GM21723 (cell line): ENCODE results near the gene GALNT9.

ENCODE experiments used
- ATAC-seq: cut with Tn5 transposase; IDR thresholded peaks from one replicate; pipeline ENCODE4 v1.9.1; 2021; ENCODE audit warnings: mild to moderate bottlenecking, moderate library complexity; ENCODE audit not compliant: unreplicated experiment

The GALNT9 gene

DNA sequence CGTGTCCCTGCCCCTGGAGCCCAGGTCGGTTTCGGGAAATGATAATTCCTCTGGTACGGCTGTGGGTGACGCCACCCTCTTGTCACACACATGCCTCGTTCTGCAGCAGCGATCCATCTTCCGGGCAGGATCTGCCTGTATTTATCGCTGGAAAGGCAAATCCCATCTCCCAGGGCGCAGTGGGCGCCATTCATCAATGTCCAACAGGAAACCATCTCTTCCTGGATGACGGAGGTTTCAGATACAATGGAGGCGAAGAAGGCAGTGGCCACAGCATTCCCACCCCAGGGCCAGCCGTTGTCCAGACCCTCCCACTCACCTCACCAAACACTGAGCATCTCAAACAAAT, 110.9 kb downstream of the GALNT9 start:
- ATAC-seq = no peak

DNA sequence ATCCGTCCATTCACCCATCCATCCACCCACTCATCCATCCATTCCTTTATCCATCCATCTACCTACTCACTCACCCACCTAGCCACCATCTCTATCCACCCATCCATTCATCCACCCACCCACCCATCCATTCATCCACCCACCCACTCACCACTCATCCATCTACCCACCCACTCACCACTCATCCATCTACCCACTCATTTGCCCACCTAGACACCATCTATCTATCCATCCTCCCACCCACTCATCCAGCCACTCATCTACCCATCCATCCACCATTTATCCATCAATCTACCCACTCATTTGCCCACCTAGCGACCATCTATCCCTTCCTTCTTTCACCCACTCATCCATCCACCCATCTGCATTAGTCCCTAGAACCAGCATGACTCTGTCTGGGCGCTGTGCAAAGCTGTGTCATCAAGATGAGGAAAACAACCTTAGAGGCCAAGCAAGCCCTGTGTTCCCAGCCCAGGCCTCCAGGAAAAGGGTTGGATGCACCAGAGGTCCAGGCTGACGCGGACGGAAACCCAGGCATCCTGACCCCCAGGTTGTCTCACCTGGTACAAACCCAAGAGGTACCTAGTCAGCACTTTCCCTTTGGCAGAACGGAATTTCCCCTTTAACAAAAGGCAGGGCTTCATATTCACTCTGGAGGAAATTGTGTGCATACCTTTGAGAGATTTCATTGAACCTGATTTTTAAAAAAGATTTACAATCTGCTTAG, 111.4 kb downstream of the GALNT9 start:
- no peak for ATAC-seq

DNA sequence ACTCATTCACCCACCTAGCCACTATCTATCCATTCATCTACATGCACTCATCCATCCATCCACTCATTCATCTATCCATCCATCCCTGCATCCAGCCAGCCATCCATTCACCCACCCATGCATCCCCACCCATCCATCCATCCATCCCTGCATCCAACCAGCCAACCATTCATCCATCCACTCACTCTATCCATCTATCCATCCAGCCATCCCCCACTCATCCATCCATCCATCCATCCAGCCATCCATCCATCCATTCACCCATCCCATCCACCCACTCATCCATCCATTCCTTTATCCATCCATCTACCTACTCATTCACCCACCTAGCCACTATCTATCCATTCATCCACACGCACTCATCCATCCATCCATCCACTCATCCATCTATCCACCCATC, 112.0 kb downstream of the GALNT9 start:
- no peak for ATAC-seq

DNA sequence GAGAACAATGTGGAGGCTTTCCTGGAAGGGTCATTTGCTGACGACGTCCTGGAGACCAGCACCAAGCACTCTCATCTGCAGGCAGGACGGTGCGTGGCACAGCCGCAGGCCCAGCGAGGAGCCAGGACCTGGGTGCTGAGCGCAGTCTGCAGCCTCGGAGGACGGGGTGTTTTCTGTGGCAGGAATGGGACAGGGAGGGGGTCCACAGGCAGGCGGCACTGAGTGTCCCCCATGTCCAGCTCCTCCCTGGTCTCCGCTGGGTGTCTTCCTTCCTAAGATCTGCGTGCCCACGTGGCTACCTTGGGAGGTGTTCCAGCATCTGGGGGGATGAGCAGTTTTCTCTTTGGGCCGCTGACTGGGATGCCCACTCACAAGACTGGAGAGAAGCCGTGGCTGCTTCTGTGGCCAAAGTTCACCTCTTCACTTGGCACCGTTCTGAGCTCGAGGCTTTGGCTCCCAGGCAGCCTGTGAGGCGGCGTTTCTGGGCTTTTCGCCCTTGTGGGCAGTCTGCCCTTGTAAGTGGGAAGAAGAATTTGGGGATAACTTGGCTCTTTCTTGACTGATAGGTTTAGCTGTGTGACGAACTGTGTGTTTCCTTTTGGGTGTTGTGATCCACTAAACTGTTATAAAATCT, 112.9 kb downstream of the GALNT9 start:
- no peak for ATAC-seq

DNA sequence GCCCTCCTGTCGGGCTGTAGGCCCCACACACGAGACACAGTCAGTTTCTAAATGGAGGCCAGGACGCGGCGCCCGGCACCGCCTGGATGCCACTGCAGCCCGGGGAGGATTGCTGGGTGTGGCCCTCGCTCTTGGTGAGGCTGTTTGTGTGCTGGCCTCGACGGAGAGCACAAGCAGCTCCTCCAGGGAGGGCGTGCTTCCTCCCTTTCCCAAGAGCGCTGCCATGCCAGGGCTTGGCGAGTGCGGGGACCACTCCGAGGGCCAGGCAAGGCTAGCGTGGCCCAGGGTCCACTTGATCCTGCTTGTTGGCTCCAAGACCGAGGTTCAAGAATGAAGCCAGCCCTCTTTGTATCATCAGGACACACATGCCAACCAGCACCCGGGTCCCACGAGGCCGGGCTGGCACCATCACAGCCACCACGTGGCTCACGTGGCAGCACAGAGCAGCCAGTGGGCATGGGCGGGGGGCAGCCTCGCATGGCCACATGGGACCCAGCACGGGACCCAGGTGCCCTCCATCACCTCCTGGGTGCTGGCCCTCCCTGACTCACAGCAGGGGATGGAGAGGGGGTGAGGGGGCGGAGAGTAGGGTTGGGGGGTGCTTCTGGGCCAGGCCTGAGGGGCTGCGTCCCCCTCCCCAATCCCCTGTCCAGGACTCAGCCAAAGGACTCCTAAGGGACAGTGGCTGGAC, 113.9 kb downstream of the GALNT9 start:
- ATAC-seq = no peak

DNA sequence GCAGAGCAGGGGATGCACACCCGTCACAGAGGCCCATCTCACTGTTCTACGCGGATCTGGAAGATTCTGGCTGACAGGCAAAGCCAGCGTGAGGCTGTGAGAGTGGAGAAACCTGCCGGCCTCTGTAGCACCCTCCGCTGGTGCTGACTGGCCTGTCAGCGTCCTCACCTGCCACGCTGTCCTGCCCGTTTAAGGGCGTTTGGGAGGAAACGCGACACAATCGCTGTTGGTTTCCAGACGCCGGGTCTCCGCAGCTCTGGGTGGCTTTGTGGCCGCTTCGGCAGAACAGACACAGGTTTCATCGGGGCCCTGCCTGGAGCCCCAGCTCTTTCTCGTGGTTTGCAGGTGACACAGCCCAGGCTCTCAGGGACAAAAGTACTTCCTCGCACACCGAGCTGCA, 114.5 kb downstream of the GALNT9 start:
- no peak for ATAC-seq

DNA sequence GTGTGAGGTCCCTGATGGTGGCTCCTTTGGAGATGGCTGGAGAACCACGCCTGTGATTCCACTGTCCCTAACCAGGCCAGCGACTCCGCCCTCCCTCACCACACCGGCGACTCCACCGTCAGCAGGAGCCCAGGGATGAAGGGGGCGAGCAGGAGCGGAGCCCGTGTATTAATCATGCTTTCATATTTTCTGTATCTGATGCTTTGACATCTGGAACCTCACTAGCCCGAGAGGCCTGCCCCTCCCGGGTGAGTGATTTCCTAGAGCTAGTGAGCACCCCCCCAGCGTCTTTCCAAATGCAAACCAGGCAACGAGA, 115.3 kb downstream of the GALNT9 start:
- no peak for ATAC-seq

DNA sequence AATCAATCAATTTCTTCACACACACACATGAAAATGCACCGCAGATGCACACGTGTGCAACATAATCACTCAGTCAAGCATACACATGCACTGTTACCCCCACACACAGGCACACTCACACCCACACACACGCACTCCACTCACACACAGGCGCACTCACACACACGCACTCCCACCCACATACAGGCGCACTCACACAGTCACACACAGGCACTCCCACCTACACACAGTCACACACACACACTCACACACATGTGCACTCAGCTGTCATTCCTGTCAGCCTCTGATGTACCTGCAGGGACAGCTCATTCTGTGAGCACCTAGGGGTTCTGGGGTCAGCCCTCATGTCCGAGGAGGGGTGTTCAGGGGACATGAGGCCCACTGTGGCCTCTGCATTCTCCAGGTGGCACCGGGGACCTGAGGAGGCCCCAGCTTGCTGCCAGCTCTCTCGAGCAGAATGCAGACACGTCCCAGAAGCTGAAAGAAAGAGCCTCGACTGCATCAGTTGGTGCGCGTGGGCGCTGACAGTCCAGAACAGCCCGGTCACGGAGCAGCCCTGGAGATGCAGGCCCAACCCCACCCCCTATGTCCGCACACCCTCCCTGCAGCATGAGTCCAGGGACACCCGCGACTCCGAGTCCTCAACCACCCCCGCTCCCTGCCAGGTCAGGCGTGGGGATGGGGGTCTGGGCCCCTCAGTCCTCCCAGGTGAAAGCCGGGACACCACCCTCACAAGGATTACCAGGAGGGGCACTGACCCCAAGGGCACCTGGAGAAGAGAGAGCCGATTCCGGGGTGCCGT, 115.8 kb downstream of the GALNT9 start:
- ATAC-seq = no peak

DNA sequence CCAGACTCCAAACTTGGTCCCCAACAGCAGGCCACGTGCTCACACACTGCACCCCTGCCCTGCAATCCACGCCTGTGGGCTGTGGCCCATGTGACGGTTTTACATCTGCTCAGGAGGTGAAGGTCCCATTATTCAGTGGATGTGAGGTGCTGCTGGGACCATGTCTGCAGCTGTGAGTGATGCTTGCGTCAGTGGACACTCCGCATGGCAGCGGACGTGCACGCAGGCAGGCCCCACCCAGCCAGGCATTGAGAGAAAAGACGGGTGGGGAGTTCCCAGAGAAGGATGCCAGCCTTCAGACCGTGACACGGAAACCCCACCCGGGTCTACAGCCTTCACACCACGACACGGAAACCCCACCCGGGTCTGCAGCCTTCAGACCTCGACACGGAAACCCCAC, 117.6 kb downstream of the GALNT9 start:
- no peak for ATAC-seq

DNA sequence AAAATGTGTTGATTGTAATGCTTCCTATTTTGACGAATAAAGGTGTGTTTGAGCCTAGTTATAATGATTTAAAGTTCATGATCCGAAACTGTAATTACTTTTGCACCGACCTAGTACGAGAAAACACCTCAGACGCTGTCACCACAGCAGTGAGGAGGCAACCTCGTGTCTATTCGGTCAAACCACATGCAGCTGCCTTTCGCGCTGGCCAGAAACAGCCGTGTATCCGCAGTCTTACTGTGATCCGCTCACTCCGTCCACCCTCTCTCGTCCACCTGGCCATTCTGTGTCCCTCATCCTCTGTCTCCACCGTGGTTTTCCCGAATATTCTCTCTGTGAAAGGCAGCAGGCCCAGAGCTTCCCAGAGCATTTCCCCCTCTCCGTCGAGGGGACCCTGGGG, 118.1 kb downstream of the GALNT9 start:
- no peak for ATAC-seq

DNA sequence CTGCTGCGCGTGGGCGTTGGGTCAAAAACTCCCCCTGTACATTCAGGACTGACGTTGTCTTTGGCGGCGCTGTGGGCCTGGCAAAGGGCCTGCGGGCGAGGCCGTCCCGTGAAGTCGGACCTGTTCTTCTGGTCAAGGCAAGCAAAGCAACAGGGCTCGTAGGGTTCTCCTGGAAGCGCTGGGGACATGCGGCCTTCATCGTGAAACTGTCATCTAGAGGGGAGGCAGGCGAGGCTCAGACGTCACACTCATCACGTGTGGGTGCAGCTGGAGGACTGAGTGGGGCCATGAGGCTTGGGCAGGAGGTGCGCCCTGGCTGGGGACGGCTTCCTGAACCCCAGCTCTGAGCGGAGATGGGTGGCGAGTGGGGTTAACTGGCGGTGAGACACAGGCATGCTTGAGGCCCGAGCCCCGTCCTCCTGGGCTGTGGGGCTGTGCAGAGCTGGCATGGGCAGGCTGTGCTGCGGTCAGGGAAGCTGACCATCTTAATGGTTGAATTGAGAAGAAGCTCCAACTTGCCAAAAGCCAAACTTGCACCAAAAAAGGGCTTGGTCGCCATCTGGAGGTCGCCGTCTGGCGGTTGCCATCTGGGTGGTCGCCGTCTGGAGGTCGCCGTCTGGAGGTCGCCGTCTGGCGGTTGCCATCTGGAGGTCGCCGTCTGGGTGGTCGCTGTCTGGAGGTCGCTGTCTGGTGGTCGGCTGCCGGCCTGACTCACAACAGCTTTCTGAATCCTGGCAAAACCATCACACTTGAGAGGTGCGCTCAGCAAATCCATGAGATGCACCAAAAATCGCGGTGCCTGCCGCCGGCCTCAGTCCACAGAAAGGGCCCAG, 119.0 kb downstream of the GALNT9 start:
- no peak for ATAC-seq

DNA sequence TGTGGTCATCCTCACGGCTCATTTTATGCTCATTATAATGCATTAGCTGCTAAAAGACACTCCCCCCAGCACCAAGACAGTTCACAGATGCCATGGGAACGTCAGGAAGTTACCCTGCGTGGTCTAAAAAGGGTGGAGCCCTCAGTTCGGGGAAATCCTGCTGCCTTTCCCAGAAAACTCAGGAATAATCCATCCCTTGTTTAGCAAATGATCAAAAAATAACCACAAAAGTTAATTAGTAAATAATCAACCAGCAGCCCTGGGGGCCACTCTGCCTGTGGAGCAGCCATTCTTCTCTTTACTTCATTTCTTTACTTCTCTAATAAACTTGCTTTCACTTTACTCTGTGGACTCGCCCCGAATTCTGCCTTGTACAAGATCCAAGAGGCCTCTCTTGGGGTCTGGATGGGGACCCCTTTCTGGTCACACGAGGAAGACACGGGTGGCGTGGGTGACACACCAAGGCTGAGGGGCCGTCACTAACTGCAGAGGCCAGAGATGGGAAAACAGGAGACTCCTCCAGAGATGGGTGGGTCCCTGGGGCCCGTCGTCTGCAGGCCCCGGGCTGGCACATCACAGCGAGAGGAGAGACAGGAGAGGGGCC, 119.7 kb downstream of the GALNT9 start:
- ATAC-seq = no peak

DNA sequence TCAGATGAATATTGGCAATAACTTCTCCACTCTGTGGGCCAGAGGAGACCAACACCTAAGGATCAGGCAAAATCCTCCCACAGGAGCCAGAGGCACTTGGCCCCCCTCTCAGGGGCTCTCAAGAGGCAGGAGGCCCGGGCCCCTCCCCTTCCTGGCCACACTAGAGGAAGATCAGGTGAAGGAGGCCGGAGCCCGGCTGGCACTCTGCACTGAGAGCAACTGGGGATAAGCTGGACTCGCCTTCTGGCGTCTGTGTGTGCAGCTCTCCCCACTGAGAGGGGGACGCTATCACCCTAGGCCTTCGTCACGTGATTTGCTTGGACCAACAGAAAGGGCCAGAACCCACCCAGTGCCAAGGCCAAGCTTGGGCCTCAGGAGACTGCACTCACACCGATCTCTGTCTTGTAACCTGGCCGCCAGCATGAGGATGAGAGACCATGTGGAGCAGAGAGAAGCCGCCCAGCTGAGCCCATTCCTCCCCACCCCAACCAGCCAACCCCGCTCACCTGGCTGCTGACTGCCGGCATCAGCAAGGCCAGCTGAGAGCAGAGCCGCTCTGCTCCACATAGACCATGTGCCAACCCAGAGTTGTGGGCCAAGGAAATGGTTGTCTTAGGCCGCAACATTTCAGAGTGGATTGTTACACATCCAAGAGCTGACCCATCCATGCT, 121.1 kb downstream of the GALNT9 start:
- no peak for ATAC-seq

DNA sequence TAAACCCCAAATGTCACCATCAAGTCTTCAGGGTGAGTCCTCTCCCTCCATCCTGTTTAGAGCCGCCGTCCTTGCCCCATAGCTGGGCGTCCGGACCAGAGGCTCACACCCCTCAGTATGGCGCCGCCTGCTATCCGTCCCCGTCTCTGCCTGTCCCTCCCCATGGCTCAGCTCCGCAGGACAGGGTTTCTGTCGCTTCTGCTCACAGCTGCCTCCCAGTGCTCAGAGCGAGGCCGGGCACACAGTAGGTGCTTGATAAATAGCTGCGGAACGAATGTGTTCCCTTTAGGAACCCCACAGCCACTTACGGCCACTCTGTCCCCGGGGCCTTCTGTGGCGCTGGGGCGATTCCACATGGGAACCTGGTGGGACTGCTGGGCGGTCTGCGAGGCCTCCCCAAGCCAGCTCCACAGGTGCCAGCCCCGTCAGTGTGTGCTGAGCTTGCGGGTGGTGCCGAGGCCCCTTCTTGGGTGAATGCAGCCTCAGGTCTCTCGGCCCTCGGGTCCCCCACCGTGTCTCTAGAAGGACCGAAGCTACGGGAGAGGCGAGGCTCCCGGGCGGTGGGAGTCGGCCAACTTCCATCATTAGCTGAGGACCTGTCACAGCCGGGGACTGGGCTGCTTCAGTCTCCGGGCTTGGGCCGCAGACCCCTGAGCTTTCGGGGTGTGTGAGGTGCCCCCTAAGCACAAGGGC, 122.2 kb downstream of the GALNT9 start:
- ATAC-seq = no peak

DNA sequence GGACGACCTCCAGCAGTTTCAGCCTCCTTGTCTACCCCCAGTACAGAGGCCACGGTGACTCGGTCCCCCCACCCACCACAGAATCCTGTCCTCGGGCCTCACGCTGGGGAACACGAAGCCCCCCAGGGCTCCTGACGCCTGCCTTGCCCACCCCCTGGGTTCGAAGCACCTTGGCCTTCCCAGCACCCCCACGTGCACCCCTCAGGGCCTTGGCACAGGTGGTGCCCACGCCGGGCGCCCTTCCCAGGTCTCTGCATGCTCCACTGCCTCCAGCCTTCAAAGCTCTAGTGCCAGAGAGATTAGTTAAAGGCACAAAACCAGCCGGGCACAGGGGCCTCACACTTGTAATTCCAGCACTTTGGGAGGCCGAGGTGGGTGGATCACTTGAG, 123.3 kb downstream of the GALNT9 start:
- ATAC-seq = no peak

DNA sequence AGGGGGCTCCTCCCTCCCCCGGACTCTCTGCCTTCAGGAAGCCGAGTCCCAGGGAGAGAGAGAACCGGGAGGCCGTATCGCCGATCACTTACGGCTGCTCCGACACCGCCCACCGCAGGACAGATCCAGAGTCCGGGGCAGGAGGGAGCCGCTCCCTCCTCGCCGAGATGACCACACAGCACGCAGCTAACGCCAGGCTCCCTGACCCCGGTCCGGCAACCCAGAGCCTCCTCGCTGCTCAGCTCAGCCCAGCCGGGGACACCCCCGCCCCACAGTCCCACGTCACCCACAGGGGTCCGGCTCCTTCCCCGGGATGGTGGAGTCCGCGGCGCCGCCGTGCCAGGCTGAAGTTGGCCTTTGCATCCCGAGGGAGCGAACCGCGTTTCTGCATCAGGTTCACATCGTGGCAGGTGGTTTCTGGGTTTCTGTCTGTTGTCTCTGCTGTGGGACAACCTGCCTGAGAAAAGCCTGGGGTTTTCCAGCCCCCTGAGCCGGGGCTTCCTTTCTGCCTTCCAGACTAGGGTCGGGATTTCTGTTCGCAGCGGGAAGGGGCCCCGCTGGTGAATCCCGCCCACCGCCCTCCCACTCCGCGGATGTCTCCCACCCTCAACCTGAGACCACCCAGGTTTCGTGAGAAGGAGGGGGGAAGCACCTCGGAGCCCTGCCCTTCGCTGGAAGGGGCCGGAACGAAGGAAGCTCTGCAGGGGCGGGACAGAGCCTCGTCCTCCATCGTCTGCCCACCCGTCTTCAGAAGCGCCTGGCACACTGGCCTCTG, 123.9 kb downstream of the GALNT9 start:
- no peak for ATAC-seq

DNA sequence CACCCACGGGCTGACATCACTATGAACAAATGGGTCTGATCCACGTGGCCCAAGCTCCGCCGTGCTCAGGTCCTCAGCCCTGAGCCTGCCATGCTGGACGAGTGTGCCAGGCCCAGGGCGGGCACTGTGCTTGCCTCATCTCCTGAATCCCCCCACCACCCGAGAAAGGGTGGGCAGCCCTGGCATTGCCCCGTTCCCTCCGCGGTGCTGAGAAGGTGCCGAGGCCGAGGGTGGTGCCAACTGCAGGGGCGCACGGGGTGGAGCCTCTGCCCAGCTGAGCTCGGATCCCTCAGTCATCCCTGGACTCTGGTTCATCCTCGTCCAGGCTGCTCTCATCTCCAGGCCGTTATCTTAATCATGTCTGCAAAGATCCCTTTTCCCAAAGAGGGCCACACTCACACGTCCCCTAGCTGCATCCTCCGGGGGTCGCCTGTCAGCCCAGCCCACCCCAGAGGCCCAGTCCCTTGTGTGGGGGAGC, 124.6 kb downstream of the GALNT9 start:
- ATAC-seq = no peak

DNA sequence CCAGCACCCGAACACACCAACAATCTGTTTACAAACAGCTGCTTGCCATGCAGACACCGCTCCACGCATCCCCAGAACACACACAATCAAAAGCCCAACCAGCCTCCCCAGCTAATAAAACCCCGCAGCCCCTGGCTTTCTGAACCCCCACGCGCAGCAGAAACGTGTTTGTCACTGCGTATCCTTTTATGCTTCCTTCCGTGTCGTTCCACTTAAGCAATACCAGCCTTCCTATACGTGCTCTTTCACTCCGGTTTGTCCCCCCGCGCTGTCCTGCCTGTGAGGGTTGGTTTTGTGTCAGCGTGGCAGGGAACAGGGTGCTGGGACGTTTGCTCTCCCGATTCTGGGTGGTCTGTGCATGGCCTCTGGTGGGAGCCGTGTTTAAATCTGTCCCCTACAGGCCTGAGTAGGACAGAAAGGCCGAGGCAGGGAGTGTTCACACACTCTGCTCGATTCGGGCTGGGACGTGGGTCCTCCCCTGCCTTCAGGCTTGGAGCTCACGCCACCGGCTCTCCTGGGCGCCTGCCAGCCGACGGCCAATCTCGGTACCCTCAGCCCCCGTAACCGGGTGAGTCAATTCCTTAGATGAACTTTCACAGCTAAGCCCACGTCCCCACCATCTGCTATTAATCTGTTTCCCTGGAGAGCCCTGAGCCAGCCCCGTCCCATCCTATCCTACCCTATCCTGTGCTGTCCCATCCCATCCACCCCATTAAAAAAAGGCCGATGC, 125.2 kb downstream of the GALNT9 start:
- ATAC-seq = no peak
